DMS79 (cell line): Measurements from ENCODE around the gene G2E3.
"Not testable (repeated sequence)": the region's sequence is repeated elsewhere in the genome, so short reads cannot be mapped to it uniquely, and the experiment has no call there.

ENCODE experiments used
- DNase-seq: peaks from one replicate; lab custom pipeline; 2025; lab: John Stamatoyannopoulos, UW

The G2E3 gene

DNA sequence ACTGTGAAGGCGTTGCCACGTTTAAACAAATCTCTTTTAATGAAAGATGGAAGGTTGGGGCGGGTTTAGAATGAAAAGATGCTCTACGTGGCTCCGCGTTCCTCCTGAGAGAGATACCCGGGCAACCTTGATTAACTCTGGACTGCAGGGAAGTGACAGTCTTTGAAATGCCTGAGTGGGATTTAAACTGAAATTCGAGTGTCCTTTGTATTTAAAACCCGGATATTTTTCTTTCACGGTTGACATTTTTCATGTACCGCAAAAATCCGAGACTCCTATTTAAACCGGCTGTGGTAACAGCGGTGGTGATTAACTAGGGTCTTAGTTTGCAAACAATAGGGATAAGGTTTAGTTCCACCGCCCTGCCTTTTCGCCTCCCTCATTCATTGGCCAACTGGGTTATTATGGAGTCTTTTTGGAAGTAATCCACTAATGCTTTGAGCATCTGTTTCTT is 707 bp downstream of the G2E3 start:
- peak; percentile 33 for DNase-seq

- no peak for DNase-seq
Observed at GRCh38 chr14:30560581-30560980, 1.6 kb downstream of the G2E3 start.

DNA sequence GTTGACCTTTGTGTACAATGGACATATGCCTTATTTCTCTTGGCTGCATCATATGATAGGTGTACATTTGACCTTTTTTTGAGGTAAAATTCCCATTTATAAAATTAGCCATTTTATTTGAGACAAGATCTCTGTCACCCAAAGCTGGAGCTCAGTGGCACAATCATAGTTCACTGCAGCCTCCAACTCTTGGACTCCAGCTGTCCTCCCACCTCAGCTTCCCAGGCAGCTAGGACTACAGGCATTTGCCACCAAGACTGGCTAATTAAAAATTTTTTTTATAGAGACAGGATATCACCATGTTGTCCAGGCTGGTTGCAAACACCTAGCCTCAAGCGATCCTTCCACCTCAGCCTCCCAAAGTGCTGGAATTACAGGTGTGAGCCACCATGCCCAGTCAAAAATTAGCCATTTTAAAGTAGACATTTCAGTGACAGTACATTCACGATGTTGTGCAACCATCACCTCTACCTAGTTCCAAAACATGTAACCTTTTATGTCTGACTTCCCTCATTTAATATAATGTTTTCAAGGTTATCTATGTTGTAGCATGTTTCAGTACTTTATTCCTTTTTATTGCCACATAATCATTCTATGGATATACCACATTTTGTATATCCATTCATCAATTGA is 5.4 kb downstream of the G2E3 start:
- no peak for DNase-seq

DNA sequence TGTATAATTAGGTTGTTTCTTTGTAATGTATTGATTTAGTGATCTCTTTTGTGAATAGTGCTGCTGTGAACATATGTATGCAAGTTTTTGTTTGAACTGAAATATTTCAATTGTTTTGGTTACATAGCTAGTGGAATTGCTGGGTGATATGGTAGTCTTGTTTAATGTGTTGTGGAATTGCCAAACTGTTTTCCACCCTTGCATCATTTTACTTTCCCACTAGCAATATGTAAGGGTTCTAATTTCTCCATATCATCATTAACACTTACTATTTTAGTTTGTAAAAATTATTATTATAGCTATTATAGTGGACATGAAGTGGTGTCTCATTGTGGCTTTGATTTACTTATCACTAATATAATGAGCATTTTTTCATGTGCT is 5.9 kb downstream of the G2E3 start:
- no peak for DNase-seq

- DNase-seq, result no peak
Observed at GRCh38 chr14:30569216-30569902, 10.4 kb downstream of the G2E3 start.

- no peak for DNase-seq
Observed at GRCh38 chr14:30569903-30570226, 10.9 kb downstream of the G2E3 start.

DNA sequence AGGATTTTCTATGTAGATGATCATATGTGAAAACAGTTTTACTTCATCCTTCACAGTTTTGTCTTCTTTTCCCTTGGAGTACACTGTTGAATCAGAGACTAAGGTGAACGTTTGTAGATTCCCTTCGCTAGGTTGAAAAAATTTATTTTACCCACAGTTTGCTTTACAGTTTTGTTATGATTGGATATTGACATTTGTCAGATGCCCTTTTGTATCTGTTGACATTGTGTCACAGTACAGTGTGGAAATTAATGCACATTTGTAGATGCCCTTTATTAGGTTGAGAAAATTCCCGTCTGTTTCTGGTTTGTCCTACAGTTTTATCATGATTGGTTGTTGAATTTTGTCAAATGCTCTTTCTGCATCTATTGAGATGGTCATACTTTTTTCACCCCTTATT is 13.3 kb downstream of the G2E3 start:
- DNase-seq, result no peak

DNA sequence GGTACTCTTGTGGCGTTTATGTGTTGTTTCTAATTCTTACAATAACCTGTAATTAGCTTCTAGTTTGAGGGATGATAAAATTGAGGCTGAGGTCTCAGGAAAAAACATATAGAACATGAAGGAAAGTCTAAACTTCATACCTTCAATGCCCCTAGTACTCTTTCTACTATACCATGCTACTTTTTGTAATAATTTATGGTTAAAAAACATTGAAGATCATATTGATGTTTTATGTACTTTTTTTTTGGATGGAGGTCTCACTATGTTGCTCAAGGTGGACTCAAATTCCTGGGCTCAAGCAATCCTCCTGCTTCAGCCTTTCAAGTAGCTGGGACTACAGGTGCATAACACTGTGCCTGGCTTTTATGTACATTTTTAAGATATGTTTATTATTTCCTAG is 13.8 kb downstream of the G2E3 start:
- DNase-seq, result no peak

- no peak for DNase-seq
Observed at GRCh38 chr14:30573226-30573814, 14.4 kb downstream of the G2E3 start.

GRCh38 chr14:30573966-30574365 is 15.0 kb downstream of the G2E3 start:
- DNase-seq, result no peak

DNA sequence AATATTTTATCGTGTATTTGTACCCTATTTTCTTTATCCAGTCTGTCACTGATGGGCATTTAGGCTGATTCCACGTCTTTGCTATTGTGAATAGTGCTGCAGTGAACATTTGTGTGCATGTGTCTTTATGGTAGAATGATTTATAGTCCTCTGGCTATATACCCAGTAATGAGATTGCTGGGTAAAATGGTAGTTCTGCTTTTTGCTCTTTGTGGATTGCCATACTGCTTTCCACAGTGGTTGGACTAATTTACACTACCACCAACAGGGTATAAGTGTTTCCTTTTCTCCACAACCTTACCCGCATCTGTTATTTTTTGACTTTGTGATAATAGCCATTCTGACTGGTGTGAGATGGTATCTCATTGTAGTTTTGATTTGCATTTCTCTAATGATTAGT is 15.8 kb downstream of the G2E3 start:
- DNase-seq, result not testable (repeated sequence)

GRCh38 chr14:30576333-30576732 is 17.4 kb downstream of the G2E3 start:
- not testable (repeated sequence) for DNase-seq

DNA sequence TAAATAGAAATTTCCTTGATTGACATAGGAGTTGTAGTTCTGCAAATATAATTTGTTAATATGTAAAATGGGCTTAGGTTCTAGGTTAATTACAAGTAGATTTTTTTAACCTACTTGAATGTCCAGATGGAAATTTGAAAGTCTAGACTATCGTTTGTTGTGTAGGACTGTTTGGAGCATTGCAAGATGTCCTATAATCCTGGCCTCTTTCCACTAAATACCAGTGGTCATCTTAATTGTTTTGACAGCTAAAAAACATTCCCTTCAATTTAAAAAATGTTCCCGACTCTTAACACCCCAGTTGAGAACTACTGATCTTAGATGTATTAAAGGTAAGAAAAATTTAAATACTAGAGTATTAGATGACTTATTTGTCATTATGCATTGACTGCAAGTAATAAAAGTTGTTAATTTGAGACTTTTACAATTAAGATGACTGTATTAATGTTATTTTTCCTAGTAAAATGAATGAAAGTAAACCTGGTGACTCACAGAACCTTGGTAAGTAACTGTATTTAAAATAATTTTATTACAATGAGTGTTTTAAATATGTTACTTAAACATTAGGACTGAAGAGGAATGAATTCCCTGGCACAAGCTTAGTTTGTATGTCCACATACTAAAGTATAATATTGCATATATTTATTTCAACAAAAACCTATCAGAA is 21.8 kb downstream of the G2E3 start:
- DNase-seq, result no peak

- no peak for DNase-seq
Observed at GRCh38 chr14:30581283-30581625, 22.3 kb downstream of the G2E3 start.

DNA sequence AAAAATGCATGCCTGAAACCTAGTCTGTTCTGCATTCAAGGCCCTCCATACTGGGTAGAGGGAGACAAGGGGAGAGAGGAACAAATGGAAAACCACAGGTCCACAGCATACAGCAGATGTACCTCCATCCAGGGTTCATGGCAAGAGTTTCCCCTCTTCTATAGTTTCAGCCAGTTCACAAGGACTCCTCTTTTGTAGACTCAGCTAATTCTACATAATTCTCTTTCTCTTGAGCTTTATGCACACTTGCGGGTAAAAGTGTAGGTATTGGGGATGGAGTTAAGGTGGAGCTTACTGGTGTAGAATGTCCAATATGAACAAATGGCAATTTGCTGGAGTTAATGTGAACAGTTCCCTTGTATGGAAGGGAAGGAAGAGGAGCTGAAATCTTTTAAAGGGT is 23.4 kb downstream of the G2E3 start:
- no peak for DNase-seq

- DNase-seq, result no peak
Observed at GRCh38 chr14:30584058-30584630, 25.2 kb downstream of the G2E3 start.

- DNase-seq, result no peak
Observed at GRCh38 chr14:30585204-30585603, 26.2 kb downstream of the G2E3 start.

DNA sequence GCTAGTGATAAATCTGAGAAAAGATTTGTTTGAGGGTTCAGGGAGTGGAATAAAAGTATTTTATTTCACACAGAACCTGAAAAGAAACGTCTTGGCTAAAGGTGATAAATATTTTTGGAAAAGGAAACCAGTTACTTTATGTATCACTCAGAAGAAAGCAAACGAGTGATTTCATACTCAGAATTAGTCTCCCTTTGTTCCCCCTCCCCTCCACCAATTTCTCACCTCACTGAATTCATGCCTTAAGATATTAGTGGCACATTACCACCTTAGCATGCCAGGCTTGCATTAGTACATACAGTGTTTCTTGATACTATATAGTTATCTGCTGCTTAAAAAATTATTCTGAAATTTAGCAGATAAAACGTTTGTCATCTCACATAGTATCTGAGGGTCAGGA is 28.2 kb downstream of the G2E3 start:
- DNase-seq, result no peak

- no peak for DNase-seq
Observed at GRCh38 chr14:30588873-30589272, 29.9 kb downstream of the G2E3 start.

GRCh38 chr14:30596935-30597334 is 38.0 kb downstream of the G2E3 start:
- no peak for DNase-seq

- no peak for DNase-seq
Observed at GRCh38 chr14:30597504-30597903, 38.5 kb downstream of the G2E3 start.

DNA sequence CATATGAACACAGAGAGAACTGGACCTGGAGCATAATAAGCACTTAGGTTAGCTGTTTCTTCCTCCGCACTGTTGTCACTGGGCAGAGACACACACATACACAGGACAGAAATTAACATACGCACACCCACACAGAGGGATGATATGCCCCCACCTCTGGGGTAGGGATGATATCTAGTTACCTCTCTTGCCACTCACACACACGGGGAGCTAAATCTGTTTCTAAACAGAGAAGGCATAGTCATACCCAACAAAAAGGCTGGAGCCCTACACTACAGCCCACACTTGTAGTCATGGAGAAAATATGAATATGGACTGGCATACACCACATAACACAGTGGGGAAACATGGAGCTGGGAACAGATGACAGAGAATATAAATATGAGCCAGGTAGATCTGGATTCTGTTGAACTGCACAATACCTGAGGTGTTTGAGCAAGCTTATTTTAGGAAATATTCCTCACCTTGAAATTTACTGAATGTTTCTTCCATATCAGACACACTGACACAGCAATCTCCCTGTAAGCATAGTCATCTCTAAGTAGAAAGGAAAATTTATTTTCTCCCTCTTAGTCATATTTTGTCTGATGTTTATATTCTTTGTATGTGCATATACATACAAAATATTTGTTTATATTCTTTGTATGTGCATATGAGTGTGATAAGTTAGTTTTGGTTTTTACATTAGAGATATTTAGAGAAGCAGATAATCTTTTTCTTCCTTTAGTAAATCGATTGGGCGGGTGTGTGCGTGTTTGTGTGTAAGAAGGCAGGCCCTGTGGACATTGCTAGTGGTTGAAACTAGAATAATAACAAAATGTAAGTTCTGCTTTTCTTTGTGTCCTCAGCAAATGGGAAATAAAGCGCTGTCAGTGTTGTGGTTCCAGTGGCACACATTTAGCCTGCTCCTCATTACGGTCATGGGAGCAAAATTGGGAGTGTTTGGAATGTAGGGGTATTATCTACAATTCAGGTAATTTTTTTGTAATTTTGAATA is 42.3 kb downstream of the G2E3 start:
- DNase-seq, result no peak
